Measurements from ENCODE around the gene MTTP.
"Not testable (repeated sequence)": the region's sequence is repeated elsewhere in the genome, so short reads cannot be mapped to it uniquely, and the experiment has no call there.

Gene MTTP
- total RNA-seq: 0.04 to 0.12 reads per million in 2 experiments

- no peak for DNase-seq (ENCODE audit: low read depth)
Observed at GRCh38 chr4:99574530-99575324, at the start of gene MTTP. TSS of gene MTTP (plus strand) at chr4:99574824. CDS start at chr4:99574910, 86 bp downstream.

- no peak for DNase-seq (ENCODE audit: low read depth)
Observed at GRCh38 chr4:99529228-99529627, 45.4 kb upstream of the MTTP start.

GRCh38 chr4:99529956-99530355, 44.7 kb upstream of the MTTP start:
- no peak for DNase-seq (ENCODE audit: low read depth)

- DNase-seq (ENCODE audit: low read depth): not testable (repeated sequence)
Observed at GRCh38 chr4:99534699-99535098, 39.9 kb upstream of the MTTP start.

GRCh38 chr4:99536271-99536670, 38.4 kb upstream of the MTTP start:
- DNase-seq (ENCODE audit: low read depth): no peak

GRCh38 chr4:99536848-99537247, 37.8 kb upstream of the MTTP start:
- DNase-seq (ENCODE audit: low read depth): no peak

- no peak for DNase-seq (ENCODE audit: low read depth)
Observed at GRCh38 chr4:99537674-99538073, 37.0 kb upstream of the MTTP start.

GRCh38 chr4:99540277-99540939, 34.2 kb upstream of the MTTP start:
- no peak for DNase-seq (ENCODE audit: low read depth)

- DNase-seq (ENCODE audit: low read depth): no peak
Observed at GRCh38 chr4:99552872-99553271, 21.8 kb upstream of the MTTP start.

GRCh38 chr4:99563310-99564186, 11.1 kb upstream of the MTTP start, which contains the start of gene TRMT10A:
TSS of gene TRMT10A (minus strand) at chr4:99564039. CDS start at chr4:99559338, 4,701 bp downstream.
- peak; percentile 92 for DNase-seq (ENCODE audit: low read depth)

- no peak for DNase-seq (ENCODE audit: low read depth)
Observed at GRCh38 chr4:99564921-99565320, 9.7 kb upstream of the MTTP start.

GRCh38 chr4:99571883-99572282, 2.7 kb upstream of the MTTP start:
- no peak for DNase-seq (ENCODE audit: low read depth)

GRCh38 chr4:99572527-99573240, 1.9 kb upstream of the MTTP start:
- DNase-seq (ENCODE audit: low read depth): no peak

- no peak for DNase-seq (ENCODE audit: low read depth)
Observed at GRCh38 chr4:99573735-99574368, 772 bp upstream of the MTTP start.

- DNase-seq (ENCODE audit: low read depth): no peak
Observed at GRCh38 chr4:99578714-99579113, 4.1 kb downstream of the MTTP start.

GRCh38 chr4:99585516-99585915, 10.9 kb downstream of the MTTP start:
- no peak for DNase-seq (ENCODE audit: low read depth)

GRCh38 chr4:99586322-99586721, 11.7 kb downstream of the MTTP start:
- no peak for DNase-seq (ENCODE audit: low read depth)

GRCh38 chr4:99586797-99587196, 12.2 kb downstream of the MTTP start:
- no peak for DNase-seq (ENCODE audit: low read depth)

GRCh38 chr4:99587309-99587708, 12.7 kb downstream of the MTTP start:
- no peak for DNase-seq (ENCODE audit: low read depth)

- DNase-seq (ENCODE audit: low read depth): no peak
Observed at GRCh38 chr4:99587803-99588202, 13.2 kb downstream of the MTTP start.

- DNase-seq (ENCODE audit: low read depth): no peak
Observed at GRCh38 chr4:99591757-99592156, 17.1 kb downstream of the MTTP start.
